ENCODE measurements around the gene BNC1. TPM values are rescaled to one million over a fixed set of nuclear protein-coding genes. Genes with fewer than 3 reads are reported as not detected.

The BNC1 gene
- polyA plus RNA-seq, 1 donor = 4.2 TPM

GRCh38 chr15:83283813-83284558 lies 478 bp downstream of the BNC1 start:
- Histone ChIP-seq H3K4me1 (ENCODE audit: control insufficient read depth, insufficient read depth, low read length) (peaks cover 5% of the 10 kb centered on the region), H3K27me3 (ENCODE audit: control insufficient read depth, insufficient read depth, low read length) (peaks cover 74% of the 10 kb centered on the region)
- no CpG with 5 or more reads among the region's 80 CpGs for WGBS (ENCODE audit: insufficient coverage, low lambda C conversion rate)

GRCh38 chr15:83283138-83283812 lies 1.2 kb downstream of the BNC1 start:
- no peaks in the 10 kb centered on the region for H3K9me3 ChIP-seq (ENCODE audit: control insufficient read depth, low read depth, low read length)
- peaks cover 5% of the 10 kb centered on the region for H3K4me1 ChIP-seq (ENCODE audit: control insufficient read depth, insufficient read depth, low read length)
- H3K36me3 ChIP-seq (ENCODE audit: control insufficient read depth, insufficient read depth, low read length) = no peaks in the 10 kb centered on the region
- H3K4me3 ChIP-seq (ENCODE audit: low read length) = peak overlapping the region; percentile 35
- 0% methylated on average over 2 of the region's 70 CpGs for WGBS (ENCODE audit: insufficient coverage, low lambda C conversion rate)
- H3K27me3 ChIP-seq (ENCODE audit: control insufficient read depth, insufficient read depth, low read length) = peaks cover 67% of the 10 kb centered on the region
- DNase-seq = peak in 1 of 2 donors; percentile 13
- H3K27ac ChIP-seq (ENCODE audit: low read length) = no peak overlapping the region

More at GRCh38 chr15:83283813-83284558, 478 bp downstream of the BNC1 start:
- Histone ChIP-seq H3K36me3 (ENCODE audit: control insufficient read depth, insufficient read depth, low read length) (no peaks in the 10 kb centered on the region), H3K4me3 (ENCODE audit: low read length) (peak overlapping the region; percentile 35), H3K9me3 (ENCODE audit: control insufficient read depth, low read depth, low read length) (no peaks in the 10 kb centered on the region), H3K27ac (ENCODE audit: low read length) (no peak overlapping the region)
- DNase-seq = peak in 1 of 2 donors; percentile 12

- Histone ChIP-seq H3K27me3 (ENCODE audit: control insufficient read depth, insufficient read depth, low read length) (peaks cover 66% of the 10 kb centered on the region), H3K36me3 (ENCODE audit: control insufficient read depth, insufficient read depth, low read length) (no peaks in the 10 kb centered on the region), H3K27ac (ENCODE audit: low read length) (no peak overlapping the region), H3K4me3 (ENCODE audit: low read length) (peak overlapping the region; percentile 1), H3K9me3 (ENCODE audit: control insufficient read depth, low read depth, low read length) (no peaks in the 10 kb centered on the region), H3K4me1 (ENCODE audit: control insufficient read depth, insufficient read depth, low read length) (peaks cover 5% of the 10 kb centered on the region)
- no CpG with 5 or more reads among the region's 10 CpGs for WGBS (ENCODE audit: insufficient coverage, low lambda C conversion rate)
- no peak for DNase-seq
These were observed 1.7 kb downstream of the BNC1 start for GRCh38 chr15:83282776-83283137.

- Histone ChIP-seq H3K27me3 (ENCODE audit: control insufficient read depth, insufficient read depth, low read length) (peaks cover 62% of the 10 kb centered on the region), H3K36me3 (ENCODE audit: control insufficient read depth, insufficient read depth, low read length) (no peaks in the 10 kb centered on the region), H3K4me1 (ENCODE audit: control insufficient read depth, insufficient read depth, low read length) (peaks cover 5% of the 10 kb centered on the region), H3K4me3 (ENCODE audit: low read length) (no peak overlapping the region), H3K27ac (ENCODE audit: low read length) (no peak overlapping the region), H3K9me3 (ENCODE audit: control insufficient read depth, low read depth, low read length) (no peaks in the 10 kb centered on the region)
- WGBS (ENCODE audit: insufficient coverage, low lambda C conversion rate) = 84% methylated on average over 3 of the region's 5 CpGs
- no peak for DNase-seq
These were observed 2.3 kb downstream of the BNC1 start for GRCh38 chr15:83282141-83282540.

GRCh38 chr15:83278191-83278590 lies 6.3 kb downstream of the BNC1 start:
- peaks cover 2% of the 10 kb centered on the region for H3K4me1 ChIP-seq (ENCODE audit: control insufficient read depth, insufficient read depth, low read length)
- no peaks in the 10 kb centered on the region for H3K9me3 ChIP-seq (ENCODE audit: control insufficient read depth, low read depth, low read length)
- DNase-seq = no peak
- H3K36me3 ChIP-seq (ENCODE audit: control insufficient read depth, insufficient read depth, low read length) = no peaks in the 10 kb centered on the region
- peaks cover 33% of the 10 kb centered on the region for H3K27me3 ChIP-seq (ENCODE audit: control insufficient read depth, insufficient read depth, low read length)
- no peak overlapping the region for H3K27ac ChIP-seq (ENCODE audit: low read length)
- H3K4me3 ChIP-seq (ENCODE audit: low read length) = no peak overlapping the region

GRCh38 chr15:83276661-83277060 lies 7.8 kb downstream of the BNC1 start:
- no peaks in the 10 kb centered on the region for H3K36me3 ChIP-seq (ENCODE audit: control insufficient read depth, insufficient read depth, low read length)
- no peak for DNase-seq
- WGBS (ENCODE audit: insufficient coverage, low lambda C conversion rate) = 100% methylated on average over 1 of the region's 5 CpGs
- no peak overlapping the region for H3K4me3 ChIP-seq (ENCODE audit: low read length)
- H3K9me3 ChIP-seq (ENCODE audit: control insufficient read depth, low read depth, low read length) = no peaks in the 10 kb centered on the region
- no peak overlapping the region for H3K27ac ChIP-seq (ENCODE audit: low read length)
- peaks cover 22% of the 10 kb centered on the region for H3K27me3 ChIP-seq (ENCODE audit: control insufficient read depth, insufficient read depth, low read length)
- no peaks in the 10 kb centered on the region for H3K4me1 ChIP-seq (ENCODE audit: control insufficient read depth, insufficient read depth, low read length)

- no peak for DNase-seq
- Histone ChIP-seq H3K4me1 (ENCODE audit: control insufficient read depth, insufficient read depth, low read length) (no peaks in the 10 kb centered on the region), H3K27ac (ENCODE audit: low read length) (no peak overlapping the region), H3K9me3 (ENCODE audit: control insufficient read depth, low read depth, low read length) (no peaks in the 10 kb centered on the region), H3K27me3 (ENCODE audit: control insufficient read depth, insufficient read depth, low read length) (peaks cover 12% of the 10 kb centered on the region), H3K36me3 (ENCODE audit: control insufficient read depth, insufficient read depth, low read length) (no peaks in the 10 kb centered on the region), H3K4me3 (ENCODE audit: low read length) (no peak overlapping the region)
- no CpG with 5 or more reads among the region's 3 CpGs for WGBS (ENCODE audit: insufficient coverage, low lambda C conversion rate)
These were observed 9.1 kb downstream of the BNC1 start for GRCh38 chr15:83275412-83275811.

GRCh38 chr15:83270176-83270575 lies 14.3 kb downstream of the BNC1 start:
- Histone ChIP-seq H3K36me3 (ENCODE audit: control insufficient read depth, insufficient read depth, low read length) (no peaks in the 10 kb centered on the region), H3K27me3 (ENCODE audit: control insufficient read depth, insufficient read depth, low read length) (no peaks in the 10 kb centered on the region), H3K27ac (ENCODE audit: low read length) (no peak overlapping the region), H3K4me3 (ENCODE audit: low read length) (no peak overlapping the region), H3K9me3 (ENCODE audit: control insufficient read depth, low read depth, low read length) (no peaks in the 10 kb centered on the region), H3K4me1 (ENCODE audit: control insufficient read depth, insufficient read depth, low read length) (no peaks in the 10 kb centered on the region)
- no CpG with 5 or more reads among the region's 1 CpG for WGBS (ENCODE audit: insufficient coverage, low lambda C conversion rate)
- no peak for DNase-seq

GRCh38 chr15:83268147-83268546 lies 16.3 kb downstream of the BNC1 start:
- no peak overlapping the region for H3K27ac ChIP-seq (ENCODE audit: low read length)
- no peaks in the 10 kb centered on the region for H3K9me3 ChIP-seq (ENCODE audit: control insufficient read depth, low read depth, low read length)
- no peak for DNase-seq
- no peak overlapping the region for H3K4me3 ChIP-seq (ENCODE audit: low read length)
- no peaks in the 10 kb centered on the region for H3K36me3 ChIP-seq (ENCODE audit: control insufficient read depth, insufficient read depth, low read length)
- no CpG with 5 or more reads among the region's 4 CpGs for WGBS (ENCODE audit: insufficient coverage, low lambda C conversion rate)
- no peaks in the 10 kb centered on the region for H3K27me3 ChIP-seq (ENCODE audit: control insufficient read depth, insufficient read depth, low read length)
- H3K4me1 ChIP-seq (ENCODE audit: control insufficient read depth, insufficient read depth, low read length) = no peaks in the 10 kb centered on the region

GRCh38 chr15:83262594-83263315 lies 21.7 kb downstream of the BNC1 start:
- Histone ChIP-seq H3K27me3 (ENCODE audit: control insufficient read depth, insufficient read depth, low read length) (no peaks in the 10 kb centered on the region), H3K4me1 (ENCODE audit: control insufficient read depth, insufficient read depth, low read length) (no peaks in the 10 kb centered on the region), H3K36me3 (ENCODE audit: control insufficient read depth, insufficient read depth, low read length) (no peaks in the 10 kb centered on the region), H3K27ac (ENCODE audit: low read length) (no peak overlapping the region), H3K9me3 (ENCODE audit: control insufficient read depth, low read depth, low read length) (no peaks in the 10 kb centered on the region), H3K4me3 (ENCODE audit: low read length) (no peak overlapping the region)
- 70% methylated on average over 2 of the region's 7 CpGs for WGBS (ENCODE audit: insufficient coverage, low lambda C conversion rate)
- no peak for DNase-seq

All from large intestine (tissue), 3 donors.